DMS153 (cell line): ENCODE measurements around the gene MTRR.
A peak's percentile ranks its signal among the peaks of the same experiment; 100 is the strongest.
"Not testable (repeated sequence)": the region's sequence is repeated elsewhere in the genome, so short reads cannot be mapped to it uniquely, and the experiment has no call there.

Experiments
- DNase-seq: peaks from one replicate; lab custom pipeline; 2025; lab: John Stamatoyannopoulos, UW

The MTRR gene

GRCh38 chr5:7897014-7897600 is 28.2 kb downstream of the MTRR start:
- no peak for DNase-seq

- DNase-seq = no peak
Observed at GRCh38 chr5:7902201-7902600, 33.3 kb downstream of the MTRR start.

GRCh38 chr5:7902666-7903625 is 34.0 kb downstream of the MTRR start:
- no peak for DNase-seq

- no peak for DNase-seq
Observed at GRCh38 chr5:7904170-7904569, 35.2 kb downstream of the MTRR start.

- no peak for DNase-seq
Observed at GRCh38 chr5:7907612-7908011, 38.7 kb downstream of the MTRR start.

- no peak for DNase-seq
Observed at GRCh38 chr5:7908317-7908716, 39.4 kb downstream of the MTRR start.

GRCh38 chr5:7910738-7911428 is 41.9 kb downstream of the MTRR start:
- no peak for DNase-seq

GRCh38 chr5:7911429-7911771 is 42.5 kb downstream of the MTRR start:
- not testable (repeated sequence) for DNase-seq

- DNase-seq = peak; percentile 49
Observed at GRCh38 chr5:7916171-7916804, 47.3 kb downstream of the MTRR start.

- no peak for DNase-seq
Observed at GRCh38 chr5:7917130-7918123, 48.5 kb downstream of the MTRR start.

- no peak for DNase-seq
Observed at GRCh38 chr5:7925961-7926695, 57.2 kb downstream of the MTRR start.

GRCh38 chr5:7926720-7927119 is 57.8 kb downstream of the MTRR start:
- DNase-seq = no peak

- DNase-seq = peak; percentile 73
Observed at GRCh38 chr5:7927466-7928375, 58.8 kb downstream of the MTRR start.

- DNase-seq = no peak
Observed at GRCh38 chr5:7930011-7930410, 61.1 kb downstream of the MTRR start.

GRCh38 chr5:7941692-7942091 is 72.7 kb downstream of the MTRR start:
- no peak for DNase-seq

- no peak for DNase-seq
Observed at GRCh38 chr5:7947301-7947700, 78.4 kb downstream of the MTRR start.
